ENCODE data around the gene NTPCR.

The NTPCR gene

GRCh38 chr1:232973652-232974611 is 23.5 kb downstream of the NTPCR start:
- no peak overlapping the region for H3K27ac ChIP-seq
- H3K36me3 ChIP-seq, result peaks cover 83% of the 10 kb centered on the region
- H3K4me3 ChIP-seq (ENCODE audit: low read depth, low read length), result no peak overlapping the region
- no peak for TF ChIP-seq CTCF (IDR thresholded peaks at IDR 0.05; ENCODE audit: low read depth, low read length)
- no peaks in the 10 kb centered on the region for H3K27me3 ChIP-seq (ENCODE audit: insufficient read depth, low read depth, severe bottlenecking)
- peaks cover 9% of the 10 kb centered on the region for H3K9me3 ChIP-seq (ENCODE audit: severe bottlenecking)
- DNase-seq, result no peak

GRCh38 chr1:232974971-232975370 is 24.6 kb downstream of the NTPCR start:
- DNase-seq, result no peak
- no peak overlapping the region for H3K27ac ChIP-seq
- TF ChIP-seq CTCF (IDR thresholded peaks at IDR 0.05; ENCODE audit: low read depth, low read length), result no peak
- peaks cover 79% of the 10 kb centered on the region for H3K36me3 ChIP-seq
- peaks cover 9% of the 10 kb centered on the region for H3K9me3 ChIP-seq (ENCODE audit: severe bottlenecking)
- H3K27me3 ChIP-seq (ENCODE audit: insufficient read depth, low read depth, severe bottlenecking), result no peaks in the 10 kb centered on the region
- no peak overlapping the region for H3K4me3 ChIP-seq (ENCODE audit: low read depth, low read length)

- Histone ChIP-seq H3K4me3 (ENCODE audit: low read depth, low read length) (no peak overlapping the region), H3K27me3 (ENCODE audit: insufficient read depth, low read depth, severe bottlenecking) (no peaks in the 10 kb centered on the region), H3K9me3 (ENCODE audit: severe bottlenecking) (peaks cover 9% of the 10 kb centered on the region), H3K36me3 (peaks cover 47% of the 10 kb centered on the region), H3K27ac (no peak overlapping the region; the same call in 1 of the 2 replicates)
- no peak for TF ChIP-seq CTCF (IDR thresholded peaks at IDR 0.05; ENCODE audit: low read depth, low read length)
- peak; percentile 33 for DNase-seq
Observed at GRCh38 chr1:232978091-232978634, 27.8 kb downstream of the NTPCR start.

- Histone ChIP-seq H3K36me3 (peaks cover 41% of the 10 kb centered on the region), H3K4me3 (ENCODE audit: low read depth, low read length) (no peak overlapping the region), H3K9me3 (ENCODE audit: severe bottlenecking) (peaks cover 2% of the 10 kb centered on the region), H3K27ac (no peak overlapping the region), H3K27me3 (ENCODE audit: insufficient read depth, low read depth, severe bottlenecking) (no peaks in the 10 kb centered on the region)
- TF ChIP-seq CTCF (IDR thresholded peaks at IDR 0.05; ENCODE audit: low read depth, low read length), result no peak
- no peak for DNase-seq
Observed at GRCh38 chr1:232978815-232979214, 28.4 kb downstream of the NTPCR start.

- Histone ChIP-seq H3K4me3 (ENCODE audit: low read depth, low read length) (no peak overlapping the region), H3K36me3 (peaks cover 33% of the 10 kb centered on the region), H3K27me3 (ENCODE audit: insufficient read depth, low read depth, severe bottlenecking) (no peaks in the 10 kb centered on the region), H3K27ac (no peak overlapping the region), H3K9me3 (ENCODE audit: severe bottlenecking) (no peaks in the 10 kb centered on the region)
- no peak for TF ChIP-seq CTCF (IDR thresholded peaks at IDR 0.05; ENCODE audit: low read depth, low read length)
- DNase-seq, result no peak
Observed at GRCh38 chr1:232979558-232979957, 29.1 kb downstream of the NTPCR start.

Data from WERI-Rb-1 (cell line).